ENCODE measurements around the gene CDK2. TPM values are rescaled to one million over a fixed set of nuclear protein-coding genes. Genes with fewer than 3 reads are reported as not detected.
A peak's percentile ranks its signal among the peaks of the same experiment; 100 is the strongest.
"Not testable (repeated sequence)": the region's sequence is repeated elsewhere in the genome, so short reads cannot be mapped to it uniquely, and the experiment has no call there.

Gene CDK2
- polyA plus RNA-seq, 4 donors = 7.6 to 69.3 (median 15.3) TPM

- H3K27ac ChIP-seq (ENCODE audit: low read depth in 1 of 3, low read length in 2 of 3) = peak overlapping the region; percentile 8 to 77 (median 75)
Measured at GRCh38 chr12:56001487-56002100, 35.0 kb downstream of the CDK2 start.

GRCh38 chr12:56003376-56003775 is 36.7 kb downstream of the CDK2 start:
- Histone ChIP-seq H3K36me3 (ENCODE audit: control insufficient read depth in 3 of 3, insufficient read depth in 2 of 3, low read depth in 1 of 3, low read length in 3 of 3) (peaks cover 0 to 54% (median 0%) of the 10 kb centered on the region in 3 donors), H3K4me1 (ENCODE audit: control insufficient read depth in 3 of 3, insufficient read depth in 2 of 3, low read depth in 1 of 3, low read length in 2 of 3) (peaks cover 0 to 35% (median 3%) of the 10 kb centered on the region in 3 donors)
- H3K27me3 ChIP-seq (ENCODE audit: control insufficient read depth in 3 of 3, insufficient read depth in 3 of 3, low read length in 3 of 3); H3K9me3 ChIP-seq (ENCODE audit: control insufficient read depth in 2 of 2, insufficient read depth in 1 of 2, low read depth in 1 of 2, low read length in 1 of 2); DNase-seq; H3K4me3 ChIP-seq (ENCODE audit: low read depth in 1 of 3, low read length in 3 of 3); H3K27ac ChIP-seq (ENCODE audit: low read depth in 1 of 3, low read length in 2 of 3); FAIRE-seq: not testable (repeated sequence)
- 66 to 77% (median 76%) methylated on average over 5 of the region's 5 CpGs for WGBS, 3 donors

More at GRCh38 chr12:56001487-56002100, 35.0 kb downstream of the CDK2 start:
- Histone ChIP-seq H3K4me3 (ENCODE audit: low read depth in 1 of 3, low read length in 3 of 3) (no peak overlapping the region), H3K9me3 (ENCODE audit: control insufficient read depth in 2 of 2, insufficient read depth in 1 of 2, low read depth in 1 of 2, low read length in 1 of 2) (no peaks in the 10 kb centered on the region), H3K4me1 (ENCODE audit: control insufficient read depth in 3 of 3, insufficient read depth in 2 of 3, low read depth in 1 of 3, low read length in 2 of 3) (peaks cover 0 to 35% (median 3%) of the 10 kb centered on the region in 3 donors), H3K27me3 (ENCODE audit: control insufficient read depth in 3 of 3, insufficient read depth in 3 of 3, low read length in 3 of 3) (no peaks in the 10 kb centered on the region), H3K36me3 (ENCODE audit: control insufficient read depth in 3 of 3, insufficient read depth in 2 of 3, low read depth in 1 of 3, low read length in 3 of 3) (peaks cover 0 to 54% (median 0%) of the 10 kb centered on the region in 3 donors)
- 15 to 56% (median 37%) methylated on average over 7 of the region's 7 CpGs for WGBS, 3 donors
- FAIRE-seq = no peak
- peak; percentile 67 to 78 for DNase-seq

GRCh38 chr12:56004211-56004610 is 37.6 kb downstream of the CDK2 start:
- peaks cover 0 to 46% (median 0%) of the 10 kb centered on the region in 3 donors for H3K36me3 ChIP-seq (ENCODE audit: control insufficient read depth in 3 of 3, insufficient read depth in 2 of 3, low read depth in 1 of 3, low read length in 3 of 3)
- DNase-seq (no peak), FAIRE-seq (no peak)
- no peaks in the 10 kb centered on the region for H3K27me3 ChIP-seq (ENCODE audit: control insufficient read depth in 3 of 3, insufficient read depth in 3 of 3, low read length in 3 of 3)
- no peak overlapping the region for H3K4me3 ChIP-seq (ENCODE audit: low read depth in 1 of 3, low read length in 3 of 3)
- H3K27ac ChIP-seq (ENCODE audit: low read depth in 1 of 3, low read length in 2 of 3) = no peak overlapping the region
- WGBS, 3 donors = 92 to 95% (median 94%) methylated on average over 10 of the region's 10 CpGs
- no peaks in the 10 kb centered on the region for H3K9me3 ChIP-seq (ENCODE audit: control insufficient read depth in 2 of 2, insufficient read depth in 1 of 2, low read depth in 1 of 2, low read length in 1 of 2)
- peaks cover 0 to 29% (median 3%) of the 10 kb centered on the region in 3 donors for H3K4me1 ChIP-seq (ENCODE audit: control insufficient read depth in 3 of 3, insufficient read depth in 2 of 3, low read depth in 1 of 3, low read length in 2 of 3)

GRCh38 chr12:56007564-56008559 is 41.2 kb downstream of the CDK2 start:
- Histone ChIP-seq H3K27me3 (ENCODE audit: control insufficient read depth in 3 of 3, insufficient read depth in 3 of 3, low read length in 3 of 3) (no peaks in the 10 kb centered on the region), H3K27ac (ENCODE audit: low read depth in 1 of 3, low read length in 2 of 3) (peak overlapping the region in 2 of 3 donors; percentile 74 to 85), H3K4me1 (ENCODE audit: control insufficient read depth in 3 of 3, insufficient read depth in 2 of 3, low read depth in 1 of 3, low read length in 2 of 3) (peaks cover 0 to 24% (median 7%) of the 10 kb centered on the region in 3 donors), H3K9me3 (ENCODE audit: control insufficient read depth in 2 of 2, insufficient read depth in 1 of 2, low read depth in 1 of 2, low read length in 1 of 2) (no peaks in the 10 kb centered on the region), H3K4me3 (ENCODE audit: low read depth in 1 of 3, low read length in 3 of 3) (peak overlapping the region; percentile 73 to 89 (median 86)), H3K36me3 (ENCODE audit: control insufficient read depth in 3 of 3, insufficient read depth in 2 of 3, low read depth in 1 of 3, low read length in 3 of 3) (peaks cover 0 to 25% (median 0%) of the 10 kb centered on the region in 3 donors)
- peak; percentile 54 to 68 for DNase-seq
- FAIRE-seq = no peak
- WGBS, 3 donors = 2 to 4% (median 3%) methylated on average over 26 to 44 of the region's 44 CpGs

- H3K27ac ChIP-seq (ENCODE audit: low read depth in 1 of 3, low read length in 2 of 3) = peak overlapping the region in 1 of 3 donors; percentile 17
- WGBS, 3 donors = 26 to 48% (median 43%) methylated on average over 2 of the region's 2 CpGs
- DNase-seq (peak in 1 of 2 donors; percentile 35), FAIRE-seq (no peak)
- H3K9me3 ChIP-seq (ENCODE audit: control insufficient read depth in 2 of 2, insufficient read depth in 1 of 2, low read depth in 1 of 2, low read length in 1 of 2) = no peaks in the 10 kb centered on the region
- H3K36me3 ChIP-seq (ENCODE audit: control insufficient read depth in 3 of 3, insufficient read depth in 2 of 3, low read depth in 1 of 3, low read length in 3 of 3) = peaks cover 0 to 2% (median 0%) of the 10 kb centered on the region in 3 donors
- H3K27me3 ChIP-seq (ENCODE audit: control insufficient read depth in 3 of 3, insufficient read depth in 3 of 3, low read length in 3 of 3) = no peaks in the 10 kb centered on the region
- peaks cover 0 to 46% (median 7%) of the 10 kb centered on the region in 3 donors for H3K4me1 ChIP-seq (ENCODE audit: control insufficient read depth in 3 of 3, insufficient read depth in 2 of 3, low read depth in 1 of 3, low read length in 2 of 3)
- no peak overlapping the region for H3K4me3 ChIP-seq (ENCODE audit: low read depth in 1 of 3, low read length in 3 of 3)
Measured at GRCh38 chr12:56010111-56010570, 43.5 kb downstream of the CDK2 start.

- DNase-seq = no peak
- peaks cover 0 to 54% (median 7%) of the 10 kb centered on the region in 3 donors for H3K4me1 ChIP-seq (ENCODE audit: control insufficient read depth in 3 of 3, insufficient read depth in 2 of 3, low read depth in 1 of 3, low read length in 2 of 3)
- WGBS, 3 donors = 91 to 98% (median 95%) methylated on average over 2 of the region's 2 CpGs
- H3K27me3 ChIP-seq (ENCODE audit: control insufficient read depth in 3 of 3, insufficient read depth in 3 of 3, low read length in 3 of 3) = no peaks in the 10 kb centered on the region
- H3K4me3 ChIP-seq (ENCODE audit: low read depth in 1 of 3, low read length in 3 of 3) = no peak overlapping the region
- no peak overlapping the region for H3K27ac ChIP-seq (ENCODE audit: low read depth in 1 of 3, low read length in 2 of 3)
- no peak for FAIRE-seq
- no peaks in the 10 kb centered on the region for H3K36me3 ChIP-seq (ENCODE audit: control insufficient read depth in 3 of 3, insufficient read depth in 2 of 3, low read depth in 1 of 3, low read length in 3 of 3)
- no peaks in the 10 kb centered on the region for H3K9me3 ChIP-seq (ENCODE audit: control insufficient read depth in 2 of 2, insufficient read depth in 1 of 2, low read depth in 1 of 2, low read length in 1 of 2)
Measured at GRCh38 chr12:56011509-56012090, 45.0 kb downstream of the CDK2 start.

GRCh38 chr12:56013482-56013881 is 46.9 kb downstream of the CDK2 start:
- H3K9me3 ChIP-seq (ENCODE audit: control insufficient read depth in 2 of 2, insufficient read depth in 1 of 2, low read depth in 1 of 2, low read length in 1 of 2) = no peaks in the 10 kb centered on the region
- H3K4me3 ChIP-seq (ENCODE audit: low read depth in 1 of 3, low read length in 3 of 3) = no peak overlapping the region
- H3K27ac ChIP-seq (ENCODE audit: low read depth in 1 of 3, low read length in 2 of 3) = peak overlapping the region in 1 of 3 donors; percentile 80
- 32 to 68% (median 47%) methylated on average over 5 of the region's 5 CpGs for WGBS, 3 donors
- no peaks in the 10 kb centered on the region for H3K27me3 ChIP-seq (ENCODE audit: control insufficient read depth in 3 of 3, insufficient read depth in 3 of 3, low read length in 3 of 3)
- no peaks in the 10 kb centered on the region for H3K36me3 ChIP-seq (ENCODE audit: control insufficient read depth in 3 of 3, insufficient read depth in 2 of 3, low read depth in 1 of 3, low read length in 3 of 3)
- peak; percentile 53 to 63 for DNase-seq
- FAIRE-seq = no peak
- H3K4me1 ChIP-seq (ENCODE audit: control insufficient read depth in 3 of 3, insufficient read depth in 2 of 3, low read depth in 1 of 3, low read length in 2 of 3) = peaks cover 0 to 65% (median 7%) of the 10 kb centered on the region in 3 donors

DNA sequence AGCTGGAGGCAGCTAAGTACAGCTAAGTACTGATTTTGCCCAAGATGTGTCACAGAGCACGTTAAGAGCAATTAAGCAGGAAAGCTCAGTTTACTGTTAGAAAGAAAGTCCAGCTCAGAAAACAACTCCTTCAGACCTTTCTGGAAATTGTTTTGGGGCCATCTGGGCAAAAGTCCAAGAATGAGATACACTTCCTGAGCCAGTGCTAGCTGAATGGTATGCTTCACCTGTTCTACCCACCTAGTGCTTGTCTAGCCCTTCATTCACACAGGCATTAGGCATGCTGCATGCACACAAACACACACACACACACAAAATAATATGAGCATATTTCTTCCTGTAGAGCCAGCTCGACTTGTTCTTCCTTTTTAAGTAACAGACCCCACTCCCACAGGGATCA is 47.6 kb downstream of the CDK2 start:
- FAIRE-seq = no peak
- WGBS, 3 donors = 11 to 34% (median 23%) methylated on average over 2 of the region's 2 CpGs
- Histone ChIP-seq H3K4me1 (ENCODE audit: control insufficient read depth in 3 of 3, insufficient read depth in 2 of 3, low read depth in 1 of 3, low read length in 2 of 3) (peaks cover 0 to 71% (median 7%) of the 10 kb centered on the region in 3 donors), H3K9me3 (ENCODE audit: control insufficient read depth in 2 of 2, insufficient read depth in 1 of 2, low read depth in 1 of 2, low read length in 1 of 2) (no peaks in the 10 kb centered on the region), H3K4me3 (ENCODE audit: low read depth in 1 of 3, low read length in 3 of 3) (no peak overlapping the region), H3K36me3 (ENCODE audit: control insufficient read depth in 3 of 3, insufficient read depth in 2 of 3, low read depth in 1 of 3, low read length in 3 of 3) (no peaks in the 10 kb centered on the region), H3K27me3 (ENCODE audit: control insufficient read depth in 3 of 3, insufficient read depth in 3 of 3, low read length in 3 of 3) (no peaks in the 10 kb centered on the region), H3K27ac (ENCODE audit: low read depth in 1 of 3, low read length in 2 of 3) (peak overlapping the region in 1 of 3 donors; percentile 80)
- DNase-seq = peak; percentile 27 to 83

Data from small intestine (tissue), 7 donors.